GM18507 (cell line): ENCODE measurements around the gene NT5C.
"Not testable (repeated sequence)": the region's sequence is repeated elsewhere in the genome, so short reads cannot be mapped to it uniquely, and the experiment has no call there.

Experiments
- DNase-seq: peaks from one replicate; pipeline ENCODE4 v3.0.0; 2011; ENCODE audit warnings: low read depth; ENCODE audit not compliant: insufficient read length; ENCODE audit errors: extremely low spot score
- FAIRE-seq: peaks from 2 replicates; lab custom pipeline; 2011; peaks lifted over from hg19 to GRCh38; lab: Jason Lieb, UNC

Gene NT5C

GRCh38 chr17:75131278-75132017, at the start of gene NT5C:
Gene NT5C (minus strand): TSS chr17:75131742. CDS start chr17:75131707, 35 bp downstream.
- peak; percentile 86 for DNase-seq
- FAIRE-seq: peak; percentile 79

- DNase-seq: no peak
- no peak for FAIRE-seq
These were observed 49.6 kb upstream of the NT5C start for GRCh38 chr17:75181110-75181509.

- DNase-seq (no peak), FAIRE-seq (no peak)
These were observed 46.9 kb upstream of the NT5C start for GRCh38 chr17:75178453-75178852.

GRCh38 chr17:75176625-75177024, 45.1 kb upstream of the NT5C start:
- DNase-seq: no peak
- FAIRE-seq: no peak

- no peak for FAIRE-seq
- no peak for DNase-seq
These were observed 43.5 kb upstream of the NT5C start for GRCh38 chr17:75174996-75175395.

GRCh38 chr17:75173526-75173925, 42.0 kb upstream of the NT5C start:
- FAIRE-seq: no peak
- no peak for DNase-seq

- FAIRE-seq (no peak), DNase-seq (no peak)
These were observed 37.5 kb upstream of the NT5C start for GRCh38 chr17:75168998-75169397.

GRCh38 chr17:75164606-75165005, 33.1 kb upstream of the NT5C start:
- not testable (repeated sequence) for DNase-seq, FAIRE-seq

GRCh38 chr17:75163074-75163473, 31.5 kb upstream of the NT5C start:
- no peak for FAIRE-seq
- DNase-seq: no peak

- no peak for FAIRE-seq
- DNase-seq: no peak
These were observed 28.7 kb upstream of the NT5C start for GRCh38 chr17:75160211-75160610.

- DNase-seq (no peak), FAIRE-seq (no peak)
These were observed 27.9 kb upstream of the NT5C start for GRCh38 chr17:75159196-75160031.

GRCh38 chr17:75158480-75158879, 26.9 kb upstream of the NT5C start:
- not testable (repeated sequence) for FAIRE-seq, DNase-seq

- FAIRE-seq (no peak), DNase-seq (no peak)
These were observed 23.7 kb upstream of the NT5C start for GRCh38 chr17:75155191-75155601.

- FAIRE-seq: peak; percentile 99
- peak; percentile 95 for DNase-seq
These were observed 22.9 kb upstream of the NT5C start, which contains the start of gene JPT1 for GRCh38 chr17:75154195-75155106. Gene JPT1 (minus strand): TSS chr17:75154512. CDS start chr17:75154397, 115 bp downstream.

- FAIRE-seq: no peak
- DNase-seq: no peak
These were observed 22.2 kb upstream of the NT5C start for GRCh38 chr17:75153780-75154194.

- DNase-seq (no peak), FAIRE-seq (peak; percentile 58)
These were observed 21.6 kb upstream of the NT5C start for GRCh38 chr17:75152922-75153779.

GRCh38 chr17:75152523-75152921, 21.0 kb upstream of the NT5C start:
- FAIRE-seq (no peak), DNase-seq (no peak)

- FAIRE-seq (no peak), DNase-seq (no peak)
These were observed 20.4 kb upstream of the NT5C start for GRCh38 chr17:75151930-75152329.
